DMS53 treated with DMSO at 0.1 percent for 48 hours (cell line): ENCODE results near the gene LMX1B.
A peak's percentile ranks its signal among the peaks of the same experiment; 100 is the strongest.
"Not testable (repeated sequence)": the region's sequence is repeated elsewhere in the genome, so short reads cannot be mapped to it uniquely, and the experiment has no call there.

Experiments used
- DNase-seq: peaks from one replicate; lab custom pipeline; 2025; ENCODE audit not compliant: unreplicated experiment; lab: John Stamatoyannopoulos, UW

The LMX1B gene

DNA sequence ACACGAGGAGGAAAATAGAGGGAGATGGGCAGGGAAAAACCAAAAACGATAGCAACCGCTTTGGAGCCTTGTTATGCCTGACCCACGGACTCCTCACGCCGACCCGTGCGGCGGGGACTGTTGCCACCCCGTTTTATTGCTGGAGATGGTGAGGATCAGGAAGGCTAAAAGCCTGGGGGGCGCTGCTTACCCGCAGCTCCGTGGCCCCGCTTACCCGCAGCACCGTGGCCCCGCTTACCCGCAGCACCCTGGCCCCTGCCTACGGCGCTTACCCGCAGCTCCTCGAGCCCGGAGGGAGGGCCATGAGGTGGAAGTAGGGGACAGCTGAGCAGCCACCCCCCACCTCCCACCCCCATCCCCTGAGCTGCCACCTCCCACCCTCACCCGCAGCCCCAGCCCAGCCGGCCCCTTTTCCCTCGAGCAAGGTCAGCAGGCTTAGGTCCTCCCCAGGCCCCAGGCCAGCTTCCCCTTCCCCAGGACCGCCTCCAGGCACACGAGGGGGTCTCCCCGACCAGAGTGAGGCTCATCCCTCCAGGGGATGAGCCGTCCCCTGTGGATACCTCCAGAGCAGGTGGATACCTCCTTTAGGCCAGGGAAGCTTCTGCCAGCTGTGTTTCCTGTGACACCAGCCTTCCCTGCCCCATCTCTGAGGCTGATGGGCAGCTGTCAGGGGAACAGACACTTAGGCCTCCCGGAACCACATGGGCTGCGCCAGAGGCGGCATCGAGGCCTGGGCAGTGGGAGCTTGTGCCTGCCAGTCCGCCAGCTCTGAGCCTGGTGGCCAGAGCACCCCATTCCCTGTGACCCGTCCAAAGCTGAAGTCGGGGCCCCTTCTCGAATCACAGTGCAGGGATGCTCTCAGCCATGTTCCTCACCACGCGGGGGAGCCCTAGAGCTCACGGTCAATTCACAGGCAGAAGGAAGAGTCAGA, 92.3 kb downstream of the LMX1B start:
- DNase-seq = peak; percentile 64

DNA sequence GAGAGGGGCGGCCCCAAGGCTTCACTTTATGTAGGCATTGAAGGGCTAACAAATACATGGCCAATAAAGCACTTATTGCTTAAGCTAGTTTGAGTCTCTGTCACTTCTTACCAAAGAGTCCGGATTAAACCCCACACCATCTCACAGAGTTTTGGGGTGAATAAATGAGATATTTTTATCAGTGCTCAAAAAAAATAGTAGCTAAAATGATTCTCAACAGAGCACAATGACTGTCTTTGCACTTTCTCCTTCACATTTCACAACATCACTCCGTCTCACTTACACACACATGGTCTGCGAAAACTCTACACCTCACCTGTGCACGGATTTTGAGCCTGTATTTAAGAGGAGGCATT, 92.9 kb downstream of the LMX1B start:
- DNase-seq = no peak

DNA sequence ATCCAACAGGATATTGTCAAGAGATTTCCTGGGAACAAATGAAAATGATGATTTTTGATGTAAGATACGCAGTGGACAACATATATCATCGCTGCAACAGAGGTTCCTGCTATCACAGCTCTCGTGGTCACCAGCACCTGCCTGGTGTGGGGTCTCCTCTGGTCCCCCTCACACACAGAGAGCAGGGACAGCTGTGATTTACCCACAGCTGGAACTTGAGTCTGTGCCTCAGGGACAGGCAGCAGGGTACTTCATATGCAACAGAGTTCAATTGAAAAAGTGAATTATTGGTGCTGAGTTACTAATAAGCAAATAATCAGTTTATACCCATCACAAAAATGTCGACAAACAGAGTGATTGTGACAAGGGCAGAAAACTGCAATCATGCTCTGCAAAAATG, 93.4 kb downstream of the LMX1B start:
- DNase-seq = no peak

DNA sequence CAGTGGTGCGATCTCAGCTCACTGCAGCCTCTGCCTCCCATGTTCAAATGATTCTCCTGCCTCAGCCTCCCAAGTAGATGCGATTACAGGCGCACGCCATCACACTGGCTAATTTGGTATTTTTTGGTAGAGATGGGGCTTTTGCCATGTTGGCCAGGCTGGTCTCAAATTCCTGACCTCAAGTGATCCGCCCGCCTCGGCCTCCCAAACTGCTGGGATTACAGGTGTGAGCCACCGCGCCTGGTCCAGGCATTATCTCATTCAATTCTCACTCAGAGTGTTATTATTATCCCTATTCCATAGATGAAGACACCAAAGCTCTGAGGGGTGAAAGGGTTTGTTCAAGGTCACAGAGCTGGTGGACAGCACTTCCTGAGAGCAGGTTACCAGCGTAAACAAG, 94.0 kb downstream of the LMX1B start:
- not testable (repeated sequence) for DNase-seq

DNA sequence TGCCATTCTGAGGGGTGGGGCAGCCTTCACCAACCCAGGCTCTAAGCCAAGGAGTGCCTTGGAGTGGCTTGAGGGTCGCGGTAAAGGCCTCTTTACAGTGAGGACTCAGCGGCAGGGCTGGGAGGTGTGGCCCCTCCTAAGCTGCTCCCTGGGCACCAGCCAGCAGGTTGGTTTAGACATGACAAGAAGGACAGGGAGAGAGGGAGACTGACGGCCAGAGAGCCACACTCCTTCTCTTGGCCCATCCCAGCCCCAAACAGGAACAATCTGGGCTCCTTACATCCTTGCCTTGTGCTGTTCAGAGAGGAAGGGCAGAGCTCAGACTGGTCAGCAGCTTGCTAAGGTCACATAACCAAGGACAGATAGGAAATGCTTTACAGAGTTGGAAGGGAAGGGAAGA, 94.5 kb downstream of the LMX1B start:
- DNase-seq = no peak

DNA sequence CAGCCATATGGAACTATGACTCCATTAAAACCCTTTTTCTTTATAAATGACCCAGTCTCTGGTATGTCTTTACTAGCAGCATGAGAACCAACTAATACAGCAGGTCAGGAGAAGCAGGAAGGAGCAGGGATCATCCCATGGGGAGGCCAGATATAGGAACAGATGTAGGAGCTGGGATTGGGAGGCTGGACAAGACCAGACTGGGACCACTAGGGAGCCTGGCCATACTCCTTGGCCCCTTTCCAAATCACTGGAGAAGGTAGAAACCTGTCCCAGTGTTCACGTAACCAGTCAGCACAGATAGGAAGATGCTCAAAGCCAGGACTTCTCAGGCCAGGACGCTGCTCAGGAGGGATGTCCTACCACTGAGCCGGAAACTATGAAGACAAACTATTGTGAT, 95.5 kb downstream of the LMX1B start:
- no peak for DNase-seq

DNA sequence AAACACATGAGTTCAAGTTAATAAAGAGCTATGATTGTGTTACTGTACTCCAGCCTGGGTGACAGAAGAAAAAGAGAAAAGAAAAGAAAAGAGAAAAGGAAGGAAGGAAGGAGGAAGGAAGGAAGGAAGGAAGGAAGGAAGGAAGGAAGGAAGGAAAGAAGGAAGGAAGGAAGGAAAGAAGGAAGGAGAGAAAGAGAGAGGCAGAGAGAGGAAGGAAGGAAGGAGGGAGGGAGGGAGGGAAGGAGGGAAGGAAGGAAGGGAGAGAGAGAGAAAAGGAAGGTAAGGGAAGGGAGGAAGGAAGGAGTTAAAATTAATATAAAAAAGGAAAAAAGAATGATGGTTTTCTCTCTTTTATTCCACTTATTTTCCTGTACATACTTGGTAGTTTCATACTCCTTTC, 101.7 kb downstream of the LMX1B start:
- DNase-seq = no peak

DNA sequence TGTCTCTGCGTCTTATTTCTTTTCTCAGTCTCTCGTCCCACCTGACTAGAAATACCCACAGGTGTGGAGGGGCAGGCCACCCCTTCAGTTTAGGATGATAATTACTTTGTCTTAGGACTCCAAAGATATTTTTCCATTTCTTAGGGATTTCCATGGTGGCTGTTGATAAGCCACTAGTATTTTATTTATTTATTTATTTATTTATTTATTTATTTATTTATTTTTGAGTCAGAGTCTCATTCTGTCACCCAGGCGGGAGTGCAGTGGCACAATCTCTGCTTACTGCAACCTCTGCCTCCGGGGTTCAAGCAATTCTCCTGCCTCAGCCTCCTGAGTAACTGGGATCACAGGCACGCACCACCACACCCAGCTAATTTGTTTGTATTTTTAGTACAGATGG, 103.7 kb downstream of the LMX1B start:
- DNase-seq = not testable (repeated sequence)

DNA sequence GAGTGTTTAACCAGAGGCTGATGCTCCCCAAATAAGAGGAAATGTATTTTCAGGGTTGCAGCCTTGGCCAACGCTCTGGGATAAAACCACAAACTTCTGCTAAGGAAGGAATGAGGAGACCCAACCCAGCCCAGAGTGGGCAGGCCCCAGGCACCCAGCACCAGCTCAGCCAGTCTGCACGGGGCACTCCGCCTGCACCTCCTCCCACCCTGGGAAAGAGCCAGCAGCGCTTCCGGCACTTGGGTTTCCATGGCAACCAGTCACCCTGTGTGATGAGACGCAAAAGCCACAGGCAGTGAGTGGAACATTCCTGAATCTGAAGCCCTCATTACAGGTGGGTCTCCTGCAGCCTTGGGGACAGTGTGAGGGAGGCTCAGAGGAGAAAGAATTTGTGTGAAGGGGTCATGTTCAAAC, 105.9 kb downstream of the LMX1B start:
- DNase-seq = peak; percentile 77

DNA sequence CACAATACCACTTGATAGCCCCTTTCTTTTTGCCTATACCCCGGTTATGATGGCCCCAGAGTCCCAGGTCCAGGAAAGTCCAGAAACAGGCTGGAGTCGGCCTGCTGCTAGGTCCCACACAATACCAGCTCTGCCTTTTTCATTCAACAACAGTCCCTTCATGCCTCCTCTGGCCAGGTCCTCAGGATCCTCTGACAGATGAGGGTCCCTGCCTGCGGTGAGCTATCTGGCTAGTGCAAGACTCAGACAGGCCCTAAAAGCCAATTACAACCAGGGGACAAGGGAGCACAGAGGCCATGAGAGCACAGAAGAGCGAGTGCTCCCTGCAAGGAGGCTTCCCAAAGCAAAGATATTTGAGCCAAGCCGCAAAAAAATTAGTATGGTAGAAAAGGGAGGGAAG, 106.3 kb downstream of the LMX1B start:
- DNase-seq = no peak

DNA sequence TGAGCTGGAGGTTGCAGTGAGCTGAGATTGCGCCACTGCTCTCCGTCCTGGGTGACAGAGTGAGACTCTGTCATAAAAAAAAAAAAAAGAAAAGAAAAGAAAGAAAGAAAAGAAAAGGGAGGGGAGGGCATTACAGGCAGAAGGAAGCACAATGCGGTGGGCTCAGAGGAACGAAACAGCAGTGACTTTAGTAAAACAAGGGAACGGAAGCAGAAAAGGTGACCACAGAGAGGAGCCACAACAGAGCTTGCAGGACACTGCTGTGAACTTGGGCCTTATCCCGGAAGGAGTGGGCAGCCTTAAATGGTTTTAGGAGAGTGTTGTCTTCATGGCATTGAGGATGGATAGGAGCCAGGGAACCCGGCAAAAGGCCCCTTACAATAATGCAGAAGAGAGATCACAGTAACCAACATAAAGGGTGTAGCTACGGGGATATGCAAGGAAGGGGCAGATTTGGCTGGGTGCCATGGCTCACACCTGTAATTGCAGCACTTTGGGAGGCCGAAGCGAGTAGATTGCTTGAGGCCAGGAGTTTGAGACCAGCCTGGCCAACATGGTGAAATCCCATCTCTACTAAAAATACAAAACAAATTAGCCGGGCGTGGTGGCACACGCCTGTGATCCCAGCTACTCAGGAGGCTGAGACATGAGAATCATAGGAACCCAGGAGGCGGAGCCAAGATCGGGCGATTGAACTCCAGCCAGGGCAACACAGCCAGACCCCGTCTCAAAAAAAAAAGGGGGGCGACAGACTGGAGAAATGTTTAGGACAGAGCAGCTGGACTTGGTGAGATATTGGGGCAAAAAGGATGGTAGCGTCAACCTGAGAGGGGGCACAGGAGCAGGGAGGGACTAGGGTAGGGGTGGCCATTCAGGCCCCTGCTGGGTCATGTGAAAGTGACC, 107.2 kb downstream of the LMX1B start:
- DNase-seq = no peak

DNA sequence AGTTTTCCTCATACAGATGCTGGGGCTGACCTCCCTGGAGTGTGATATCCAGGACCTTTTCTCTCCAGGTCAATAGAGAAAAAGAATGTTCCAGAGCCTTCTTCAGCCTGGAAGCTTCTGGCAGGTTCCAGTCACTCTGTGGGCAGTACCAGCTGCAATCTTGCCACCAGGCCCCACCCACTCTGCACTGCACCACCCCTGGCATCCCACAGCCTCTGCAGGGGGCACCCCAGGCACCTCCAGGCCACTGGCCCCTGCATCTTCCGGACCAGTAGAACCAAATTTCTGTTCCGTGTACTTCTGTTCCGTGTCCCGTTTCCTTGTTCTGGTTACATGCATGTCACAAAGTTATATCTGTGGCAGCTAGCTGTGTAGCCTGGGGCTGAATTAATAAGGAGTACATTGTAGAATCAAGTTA, 107.8 kb downstream of the LMX1B start:
- DNase-seq = no peak

DNA sequence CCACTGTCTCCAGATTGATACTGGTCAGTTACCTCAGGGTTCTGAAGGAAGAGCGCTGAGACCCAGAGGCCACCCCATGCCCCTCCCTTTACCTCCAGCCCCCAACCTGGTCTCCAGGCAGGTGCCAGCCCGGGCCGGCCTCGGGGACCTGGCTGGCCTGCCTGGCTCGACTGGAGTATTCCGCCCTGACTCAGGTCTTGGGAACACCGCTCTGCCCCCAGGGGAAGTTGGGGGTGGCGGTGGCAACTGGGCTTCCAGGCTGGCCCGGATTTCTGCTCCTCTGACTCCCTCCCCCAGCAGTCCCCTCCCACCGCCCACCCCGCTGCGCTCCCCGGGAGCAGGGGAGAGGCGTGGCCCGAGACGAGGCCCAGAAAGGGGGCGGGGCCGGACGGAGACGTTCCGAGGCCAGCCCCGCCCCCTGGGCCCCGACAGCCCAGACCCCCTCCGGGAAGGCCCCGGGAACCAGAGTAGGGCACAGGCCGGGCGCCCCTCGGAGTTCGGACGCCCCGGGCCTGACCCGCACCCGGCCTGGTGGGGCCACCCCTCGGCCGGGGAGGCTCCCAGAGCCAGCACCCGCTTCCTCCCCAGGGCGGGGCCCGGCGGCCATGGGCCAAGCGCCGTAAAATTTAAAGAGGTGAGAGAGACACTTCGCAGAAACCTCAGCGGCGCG, 108.7 kb downstream of the LMX1B start:
- DNase-seq = peak; percentile 34

DNA sequence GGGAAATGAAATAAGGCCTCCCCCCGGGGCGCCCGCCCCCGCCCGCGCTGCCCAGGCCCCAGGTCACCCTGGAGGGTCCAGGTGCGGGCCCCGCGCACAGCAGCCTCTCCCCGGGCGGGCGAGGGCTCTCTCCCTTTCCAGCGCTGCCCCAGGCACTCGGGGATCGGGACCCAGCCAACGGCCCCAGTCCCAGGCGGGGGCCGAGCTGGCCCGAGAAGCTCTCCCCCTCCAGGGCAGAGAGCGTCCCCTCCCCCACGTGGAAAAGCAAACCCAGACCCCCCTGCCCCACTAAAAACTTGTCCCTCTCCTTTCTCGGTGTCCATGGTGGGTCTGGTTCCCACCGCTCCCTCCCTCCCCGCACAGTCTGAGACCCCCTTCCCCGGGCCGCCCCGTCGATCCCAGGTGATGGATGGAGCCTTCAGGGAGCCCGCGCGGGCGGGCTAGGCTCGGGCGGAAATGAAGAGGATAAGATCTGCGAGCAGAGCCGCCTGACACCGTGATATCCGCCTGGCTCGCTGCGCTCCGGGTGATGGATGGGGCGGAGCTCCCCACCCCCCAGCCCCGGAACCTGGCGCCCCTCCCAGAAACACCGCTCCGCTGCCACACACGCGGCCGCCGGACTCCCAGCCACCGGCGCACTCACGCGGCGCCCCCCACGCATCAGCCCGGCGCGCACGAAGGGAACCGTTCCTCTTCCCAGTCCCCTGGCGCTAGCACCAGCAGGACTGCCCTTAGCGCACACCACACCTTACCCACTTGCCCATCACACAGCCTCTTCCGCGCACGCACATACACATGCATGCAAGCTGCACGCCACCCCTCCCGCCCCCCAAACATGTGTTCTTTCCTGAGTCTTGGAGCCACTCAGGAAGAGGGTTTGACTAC, 109.4 kb downstream of the LMX1B start:
- DNase-seq = peak; percentile 47

DNA sequence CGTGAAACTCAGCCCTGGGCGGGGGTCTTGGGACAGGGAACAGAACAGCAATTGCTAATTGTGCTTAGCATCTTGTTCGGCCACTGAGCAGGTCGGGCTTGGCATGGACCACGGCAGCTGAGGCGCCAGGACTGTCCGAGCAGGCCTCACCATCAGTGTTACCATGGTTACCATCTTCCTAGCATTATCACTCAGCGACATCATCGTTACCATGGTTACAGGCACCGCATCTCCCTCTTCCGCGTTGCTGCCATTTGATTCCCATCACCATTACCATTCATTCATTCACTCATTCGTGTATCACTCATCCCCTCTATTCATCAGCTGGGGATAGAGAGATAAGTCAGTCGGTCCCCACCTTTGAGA, 110.1 kb downstream of the LMX1B start:
- DNase-seq = no peak

DNA sequence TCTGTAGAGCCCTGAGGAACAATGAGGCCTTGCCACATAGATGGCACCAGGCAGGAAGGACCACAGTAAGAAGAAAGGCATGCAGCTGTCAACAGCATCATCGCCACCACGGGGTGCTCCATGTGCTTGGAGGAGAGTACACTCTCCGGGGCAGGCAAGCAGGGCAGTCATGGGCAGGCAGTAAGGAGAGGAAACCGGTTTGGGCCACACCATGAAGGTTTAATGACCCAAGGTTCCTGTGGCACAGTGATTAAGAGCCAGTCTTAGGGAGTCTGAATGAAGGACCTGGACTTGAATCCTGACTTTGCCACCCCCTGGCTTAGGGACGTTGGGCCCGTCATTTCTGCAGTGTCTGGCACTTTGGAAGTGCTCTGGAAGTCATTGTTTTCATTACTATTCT, 110.5 kb downstream of the LMX1B start:
- DNase-seq = no peak

DNA sequence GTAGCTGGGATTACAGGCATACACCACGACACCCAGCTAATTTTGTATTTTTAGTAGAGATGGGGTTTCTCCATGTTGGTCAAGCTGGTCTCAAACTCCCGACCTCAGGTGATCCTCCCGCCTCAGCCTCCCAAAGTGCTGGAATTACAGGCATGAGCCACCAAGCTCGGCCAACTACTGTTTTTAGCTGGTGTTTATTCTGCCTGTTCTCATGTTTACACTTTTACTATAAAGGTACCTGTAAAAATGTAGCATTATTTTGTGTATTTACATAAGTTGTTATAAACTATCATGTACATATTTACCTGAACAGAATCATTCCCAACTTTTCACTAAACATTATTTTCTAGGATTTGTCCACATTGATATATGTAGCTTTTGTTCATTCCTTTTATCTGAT, 111.8 kb downstream of the LMX1B start:
- DNase-seq = not testable (repeated sequence)

DNA sequence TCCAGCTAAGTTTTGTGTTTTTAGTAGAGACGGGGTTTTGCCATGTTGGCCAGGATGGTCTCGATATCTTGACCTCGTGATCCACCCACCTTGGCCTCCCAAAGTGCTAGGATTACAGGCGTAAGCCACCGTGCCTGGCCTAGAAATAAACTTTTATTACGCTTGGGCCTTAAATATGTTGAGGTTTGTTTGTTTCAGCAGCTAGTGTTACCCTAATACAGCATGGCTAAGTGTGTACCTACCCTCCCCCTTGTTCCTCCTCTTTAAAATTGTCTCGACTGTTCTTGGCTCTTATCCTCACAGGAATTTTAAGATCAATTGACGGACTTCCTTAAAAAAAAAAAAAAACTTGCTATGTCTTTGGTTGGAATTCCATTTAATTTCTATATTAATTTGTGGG, 114.5 kb downstream of the LMX1B start:
- not testable (repeated sequence) for DNase-seq

DNA sequence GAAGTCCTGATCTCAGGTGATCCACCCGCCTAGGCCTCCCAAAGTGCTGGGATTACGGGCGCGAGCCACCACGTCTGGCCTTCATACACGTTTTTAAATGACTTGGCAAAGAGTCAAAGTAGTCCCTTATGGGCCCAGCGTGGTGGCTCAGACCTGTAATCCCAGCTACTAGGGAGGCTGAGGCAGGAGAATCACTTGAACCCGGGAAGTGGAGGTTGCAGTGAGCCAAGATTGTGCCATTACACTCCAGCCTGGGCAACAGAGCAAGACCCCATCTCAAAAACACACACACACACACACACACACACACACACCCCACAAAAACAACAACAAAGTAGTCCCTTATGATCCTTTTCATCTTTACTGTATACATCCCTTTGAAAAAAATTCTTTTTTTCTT, 116.9 kb downstream of the LMX1B start:
- DNase-seq = not testable (repeated sequence)

DNA sequence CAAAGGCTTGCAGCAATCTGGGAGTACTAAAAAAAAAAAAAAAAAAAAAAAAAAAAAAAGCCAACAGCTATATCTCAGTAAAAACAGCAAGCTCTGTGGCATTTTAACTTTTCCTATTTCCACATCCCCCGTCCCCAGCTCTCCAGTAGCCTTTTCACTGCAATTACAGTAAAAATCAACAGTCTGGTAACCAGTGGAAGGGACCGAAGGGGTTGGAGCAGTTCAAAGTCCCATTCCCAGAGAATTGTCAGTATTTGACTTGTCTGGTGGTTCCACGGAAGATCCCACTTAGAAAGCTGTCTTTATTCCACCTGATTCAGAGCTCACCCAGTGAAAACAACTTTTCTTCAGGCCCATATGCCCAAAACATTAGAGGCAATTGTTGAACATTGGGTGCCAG, 119.3 kb downstream of the LMX1B start:
- DNase-seq = no peak

DNA sequence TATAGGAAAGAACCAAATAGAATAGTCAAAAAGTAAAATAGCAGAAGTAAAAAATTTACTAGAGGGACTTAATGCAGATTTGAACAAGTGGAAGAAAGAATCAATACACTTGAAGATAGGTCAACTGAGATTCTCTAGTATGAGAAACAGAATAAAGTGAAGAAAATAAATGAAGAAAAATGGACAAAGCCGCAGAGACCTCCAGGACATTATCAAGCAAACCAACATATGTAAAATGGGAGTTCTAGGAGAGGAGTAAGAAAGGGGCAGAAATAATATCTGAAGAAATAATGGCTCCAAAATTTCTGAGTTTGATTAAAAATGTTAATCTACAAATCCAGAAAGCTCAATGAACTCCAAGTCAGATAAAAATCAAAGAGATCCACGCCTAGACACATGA, 121.1 kb downstream of the LMX1B start:
- no peak for DNase-seq
